SK-N-MC (cell line): ENCODE results near the gene SEC61G.

Source experiments
- EZH2 ChIP-seq: fragments of 200-600 bp; sonication (generic); IDR thresholded peaks from one replicate; pipeline ENCODE4 v1.6.1; 2017; ENCODE audit warnings: antibody characterized with exemption
- POLR2AphosphoS5 ChIP-seq: IDR thresholded peaks from 2 replicates; pipeline ENCODE4 v1.6.1; 2012; ENCODE audit warnings: mild to moderate bottlenecking, low read depth, low read length, borderline replicate concordance

- TF ChIP-seq EZH2 (no peak), POLR2AphosphoS5 (no peak)
Observed at GRCh38 chr7:54728411-54728810, 30.6 kb downstream of the SEC61G start.
